GM13976 (cell line): ENCODE results near the gene CLIC5.

Source experiments
- DNase-seq: peaks from one replicate; pipeline ENCODE4 v3.0.0; 2012; ENCODE audit warnings: low spot score
- CTCF ChIP-seq: IDR thresholded peaks from 2 replicates; pipeline ENCODE4 v1.5.1; 2012; ENCODE audit warnings: borderline replicate concordance, mild to moderate bottlenecking; ENCODE audit not compliant: insufficient read depth; ENCODE audit errors: extremely low read depth, missing control alignments, control extremely low read depth
- in situ Hi-C: fragments of 300-500 bp; cut with MboI; formaldehyde crosslinking; loops from one replicate; pipeline ENCODE4 v1.12.0; 2022; ENCODE audit warnings: low sequenced_read_pairs, mixed read lengths, inconsistent platforms; ENCODE audit not compliant: unreplicated experiment

Gene CLIC5

GRCh38 chr6:45854149-45854742 is 161.4 kb downstream of the CLIC5 start:
- no peak for DNase-seq
- in situ Hi-C loops: no loop called here
- no peak for TF ChIP-seq CTCF

- in situ Hi-C loops: no loop called here
- DNase-seq: no peak
- TF ChIP-seq CTCF: no peak
Observed at GRCh38 chr6:45851034-45851400, 164.6 kb downstream of the CLIC5 start.

- no peak for TF ChIP-seq CTCF
- DNase-seq: no peak
- in situ Hi-C loops: no loop called here
Observed at GRCh38 chr6:45850378-45851033, 165.2 kb downstream of the CLIC5 start.

- in situ Hi-C loops: no loop called here
- DNase-seq: no peak
Observed at GRCh38 chr6:45845567-45845966, 170.1 kb downstream of the CLIC5 start.

GRCh38 chr6:45844986-45845385 is 170.7 kb downstream of the CLIC5 start:
- TF ChIP-seq CTCF: no peak
- no peak for DNase-seq
- in situ Hi-C loops: no loop called here

More at GRCh38 chr6:45845567-45845966, 170.1 kb downstream of the CLIC5 start:
- no peak for TF ChIP-seq CTCF

- DNase-seq: no peak
- in situ Hi-C loops: no loop called here
- TF ChIP-seq CTCF: no peak
Observed at GRCh38 chr6:45843848-45844521, 171.7 kb downstream of the CLIC5 start.

- in situ Hi-C loops: no loop called here
- DNase-seq: no peak
- no peak for TF ChIP-seq CTCF
Observed at GRCh38 chr6:45841062-45841461, 174.6 kb downstream of the CLIC5 start.
